Stomach (tissue), 9 donors: Measurements from ENCODE around the gene FAM3D. TPM values are rescaled to one million over a fixed set of nuclear protein-coding genes. Genes with fewer than 3 reads are reported as not detected.

Experiments
- DNase-seq, 2 donors: peaks; one replicate each; pipeline versions ENCODE4 v3.0.0 to v3.0.0-alpha.2; 2013 to 2019
- H3K27ac ChIP-seq, 5 donors: fragments of 200-600 bp in 4 of 5; sonication (generic) in 4 of 5; one replicate each; pipeline ENCODE4 v1.5.1; 2013 to 2019; ENCODE audit warnings: mild to moderate bottlenecking in 1 of 5, moderate library complexity in 1 of 5
- H3K27me3 ChIP-seq, 3 donors: fragments of 200-600 bp; sonication (generic); one replicate each; pipeline ENCODE4 v1.5.1; 2017 to 2019; ENCODE audit warnings: mixed run types in 1 of 3
- H3K36me3 ChIP-seq, 4 donors: fragments of 200-600 bp; sonication (generic); 1 replicate in 3 of 4; 2 replicates in 1 of 4; pipeline ENCODE4 v1.5.1; 2016 to 2019
- H3K4me1 ChIP-seq, 4 donors: fragments of 200-600 bp; sonication (generic); one replicate each; pipeline ENCODE4 v1.5.1; 2016 to 2019
- H3K4me3 ChIP-seq, 4 donors: fragments of 200-600 bp; sonication (generic) in 3 of 4; one replicate each; pipeline ENCODE4 v1.5.1; 2016 to 2019; ENCODE audit warnings: mild to moderate bottlenecking in 1 of 4
- H3K9me3 ChIP-seq, 4 donors: fragments of 200-600 bp; sonication (generic); one replicate each; pipeline ENCODE4 v1.5.1; 2016 to 2019
- EP300 ChIP-seq: sonication (generic); formaldehyde crosslinking; IDR thresholded peaks from one replicate; pipeline ENCODE4 v1.6.1; 2017; ENCODE audit warnings: antibody characterized with exemption
- POLR2A ChIP-seq, 4 donors: fragments of 450-650 bp; IDR thresholded peaks; one replicate each; pipeline ENCODE4 v1.6.1; 2016; ENCODE audit warnings: antibody characterized with exemption in 4 of 4, control low read depth in 2 of 4, mild to moderate bottlenecking in 1 of 4, moderate library complexity in 1 of 4
- POLR2AphosphoS5 ChIP-seq, 3 donors: sonication (generic); formaldehyde crosslinking; IDR thresholded peaks; one replicate each; pipeline ENCODE4 v1.6.1; 2016; ENCODE audit warnings: antibody characterized with exemption in 3 of 3
- WGBS, 5 donors: extraction: QIAGEN DNeasy Blood & Tissue Kit in 3 of 5; methylation state at CpG; one replicate each; pipeline versions ENCODE4 v1.1.5 to v1.1.7; 2013 to 2018; 5-methylcytosine and 5-hydroxymethylcytosine counted together
- intact Hi-C: fragments of 100-400 bp; cut with DNase I; formaldehyde crosslinking; loops from one replicate; pipeline ENCODE4 v1.15.1; 2023; ENCODE audit warnings: low total_unique reads
- polyA plus RNA-seq, 3 donors: library from polyadenylated mRNA; stranded (reverse); fragments of 200-250 nt; gene quantifications; one replicate each; pipeline ENCODE4 v1.2.3, GENCODE V29; 2013
- total RNA-seq, 5 donors: library from RNA; depleted of rRNA; stranded (reverse); fragments of >200 nt; gene quantifications; one replicate each; pipeline versions ENCODE4 v1.1.0 to v1.2.3, GENCODE V29; 2014 to 2016
- TF ChIP-seq, protein P1 (sequence below), 7 experiments: fragments of 450-650 bp in 4 of 7; fragments of 200-600 bp in 3 of 7; sonication (generic) in 3 of 7; IDR thresholded peaks; one replicate each; pipeline ENCODE4 v1.5.1; 2016 to 2019; ENCODE audit warnings: antibody characterized with exemption in 7 of 7, control low read depth in 2 of 7, mild to moderate bottlenecking in 1 of 7
- donor health status: healthy with polysubstance abuse.
- donor health status: Bipolar disorder and iron deficiency.
- donor health status: healthy.

The FAM3D gene
- total and polyA plus RNA-seq, 8 donors = 7.6 to 581 (median 39.1) TPM

GRCh38 chr3:58688574-58688973 is 22.0 kb upstream of the FAM3D start:
- intact Hi-C loops = no loop called here
- 71 to 81% (median 76%) methylated on average over 4 of the region's 4 CpGs for WGBS, 5 donors
- DNase-seq = peak in 1 of 2 donors; percentile 30
- Histone ChIP-seq H3K27me3 (no peaks in the 10 kb centered on the region), H3K36me3 (no peaks in the 10 kb centered on the region), H3K27ac (no peak overlapping the region), H3K9me3 (peaks cover 0 to 17% (median 5%) of the 10 kb centered on the region in 4 donors), H3K4me3 (no peak overlapping the region), H3K4me1 (peaks cover 0 to 4% (median under 1%) of the 10 kb centered on the region in 4 donors)
- TF ChIP-seq POLR2AphosphoS5 (IDR thresholded peaks at IDR 0.05) (no peak), POLR2A (IDR thresholded peaks at IDR 0.05) (no peak), EP300 (no peak)
- TF ChIP-seq, protein P1, sequence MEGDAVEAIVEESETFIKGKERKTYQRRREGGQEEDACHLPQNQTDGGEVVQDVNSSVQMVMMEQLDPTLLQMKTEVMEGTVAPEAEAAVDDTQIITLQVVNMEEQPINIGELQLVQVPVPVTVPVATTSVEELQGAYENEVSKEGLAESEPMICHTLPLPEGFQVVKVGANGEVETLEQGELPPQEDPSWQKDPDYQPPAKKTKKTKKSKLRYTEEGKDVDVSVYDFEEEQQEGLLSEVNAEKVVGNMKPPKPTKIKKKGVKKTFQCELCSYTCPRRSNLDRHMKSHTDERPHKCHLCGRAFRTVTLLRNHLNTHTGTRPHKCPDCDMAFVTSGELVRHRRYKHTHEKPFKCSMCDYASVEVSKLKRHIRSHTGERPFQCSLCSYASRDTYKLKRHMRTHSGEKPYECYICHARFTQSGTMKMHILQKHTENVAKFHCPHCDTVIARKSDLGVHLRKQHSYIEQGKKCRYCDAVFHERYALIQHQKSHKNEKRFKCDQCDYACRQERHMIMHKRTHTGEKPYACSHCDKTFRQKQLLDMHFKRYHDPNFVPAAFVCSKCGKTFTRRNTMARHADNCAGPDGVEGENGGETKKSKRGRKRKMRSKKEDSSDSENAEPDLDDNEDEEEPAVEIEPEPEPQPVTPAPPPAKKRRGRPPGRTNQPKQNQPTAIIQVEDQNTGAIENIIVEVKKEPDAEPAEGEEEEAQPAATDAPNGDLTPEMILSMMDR (IDR thresholded peaks at IDR 0.05) = no peak

GRCh38 chr3:58686847-58687246 is 20.3 kb upstream of the FAM3D start:
- intact Hi-C loops = no loop called here
- TF ChIP-seq POLR2AphosphoS5 (IDR thresholded peaks at IDR 0.05) (no peak), EP300 (no peak), POLR2A (IDR thresholded peaks at IDR 0.05) (no peak)
- TF ChIP-seq, protein P1 (IDR thresholded peaks at IDR 0.05) = no peak
- 88 to 99% (median 91%) methylated on average over 4 of the region's 4 CpGs for WGBS, 5 donors
- Histone ChIP-seq H3K4me1 (no peaks in the 10 kb centered on the region), H3K36me3 (no peaks in the 10 kb centered on the region), H3K27ac (no peak overlapping the region), H3K27me3 (no peaks in the 10 kb centered on the region), H3K9me3 (peaks cover 0 to 15% (median 5%) of the 10 kb centered on the region in 4 donors), H3K4me3 (no peak overlapping the region)
- DNase-seq = no peak

GRCh38 chr3:58685641-58686040 is 19.1 kb upstream of the FAM3D start:
- Histone ChIP-seq H3K36me3 (no peaks in the 10 kb centered on the region), H3K27me3 (no peaks in the 10 kb centered on the region), H3K9me3 (peaks cover 0 to 3% (median 0%) of the 10 kb centered on the region in 4 donors), H3K4me1 (no peaks in the 10 kb centered on the region), H3K27ac (no peak overlapping the region), H3K4me3 (no peak overlapping the region)
- intact Hi-C loops = no loop called here
- no peak for DNase-seq
- TF ChIP-seq EP300 = no peak
- TF ChIP-seq, protein P1 (IDR thresholded peaks at IDR 0.05) = no peak
- TF ChIP-seq POLR2AphosphoS5 (IDR thresholded peaks at IDR 0.05) = no peak
- TF ChIP-seq POLR2A (IDR thresholded peaks at IDR 0.05) = no peak
- WGBS, 5 donors = 87 to 95% (median 91%) methylated on average over 10 of the region's 10 CpGs

DNA sequence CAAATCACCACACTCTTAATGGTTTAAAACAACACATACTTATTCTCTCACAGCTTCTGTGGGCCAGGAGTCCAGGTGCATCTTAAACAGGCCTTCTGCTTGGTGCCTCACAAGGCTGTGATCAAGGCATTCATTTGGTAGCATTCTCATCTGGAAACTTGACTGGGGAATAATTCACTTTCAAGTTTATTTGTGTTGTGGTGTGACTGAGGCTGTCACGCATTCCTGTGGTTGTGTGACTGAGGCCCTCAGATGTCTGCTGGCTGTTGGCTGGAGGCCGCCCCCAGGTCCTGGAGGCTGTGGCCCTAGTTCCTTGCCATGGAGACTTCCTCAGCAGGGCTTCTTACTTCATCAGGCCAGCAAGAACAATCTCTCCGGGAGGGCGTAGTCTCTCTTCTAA is 16.9 kb upstream of the FAM3D start:
- Histone ChIP-seq H3K27ac (no peak overlapping the region), H3K4me3 (no peak overlapping the region), H3K4me1 (no peaks in the 10 kb centered on the region), H3K9me3 (no peaks in the 10 kb centered on the region), H3K27me3 (no peaks in the 10 kb centered on the region), H3K36me3 (no peaks in the 10 kb centered on the region)
- DNase-seq = no peak
- 74 to 93% (median 84%) methylated on average over 4 of the region's 4 CpGs for WGBS, 5 donors
- intact Hi-C loops = no loop called here
- TF ChIP-seq EP300 (no peak), POLR2AphosphoS5 (IDR thresholded peaks at IDR 0.05) (no peak), POLR2A (IDR thresholded peaks at IDR 0.05) (no peak)
- TF ChIP-seq, protein P1 (IDR thresholded peaks at IDR 0.05) = no peak
